Esophagus muscularis mucosa (tissue), 4 donors: ENCODE data around the gene MYCBPAP. TPM values are rescaled to one million over a fixed set of nuclear protein-coding genes. Genes with fewer than 3 reads are reported as not detected.

Experiments used
- DNase-seq: peaks from one replicate; pipeline ENCODE4 v3.0.0-alpha.2; 2017; ENCODE audit errors: extremely low spot score
- H3K27ac ChIP-seq, 4 donors: fragments of 200-600 bp; sonication (generic); replicated peaks in 1 of 4; 1 replicate in 3 of 4; 2 replicates in 1 of 4; pipeline ENCODE4 v1.5.1; 2016 to 2019; ENCODE audit warnings: mild to moderate bottlenecking in 1 of 4
- H3K27me3 ChIP-seq, 4 donors: fragments of 200-600 bp; sonication (generic); one replicate each; pipeline versions ENCODE4 v1.5.1 to v1.6.0; 2016 to 2019
- H3K36me3 ChIP-seq, 4 donors: fragments of 200-600 bp; sonication (generic); one replicate each; pipeline ENCODE4 v1.5.1; 2016 to 2019
- H3K4me1 ChIP-seq, 4 donors: fragments of 200-600 bp; sonication (generic); one replicate each; pipeline ENCODE4 v1.5.1; 2016 to 2019
- H3K4me3 ChIP-seq, 4 donors: fragments of 200-600 bp; sonication (generic); 1 replicate in 2 of 4; 2 replicates in 2 of 4; pipeline ENCODE4 v1.5.1; 2016 to 2019; ENCODE audit warnings: mild to moderate bottlenecking in 4 of 4, moderate library complexity in 1 of 4
- H3K9me3 ChIP-seq, 4 donors: fragments of 200-600 bp; sonication (generic); 1 replicate in 3 of 4; 2 replicates in 1 of 4; pipeline ENCODE4 v1.5.1; 2016 to 2019
- EP300 ChIP-seq: sonication (generic); formaldehyde crosslinking; IDR thresholded peaks from one replicate; pipeline ENCODE4 v1.6.1; 2017; ENCODE audit warnings: antibody characterized with exemption
- POLR2A ChIP-seq: fragments of 450-650 bp; IDR thresholded peaks from one replicate; pipeline ENCODE4 v1.6.1; 2017; ENCODE audit warnings: antibody characterized with exemption, moderate library complexity, mild to moderate bottlenecking, low read depth
- POLR2AphosphoS5 ChIP-seq, 2 donors: sonication (generic); formaldehyde crosslinking; IDR thresholded peaks; one replicate each; pipeline ENCODE4 v1.6.1; 2017; ENCODE audit warnings: antibody characterized with exemption in 2 of 2
- WGBS: methylation state at CpG from one replicate; pipeline ENCODE4 v1.1.5; 2018; 5-methylcytosine and 5-hydroxymethylcytosine counted together
- intact Hi-C: fragments of 100-400 bp; cut with DNase I; formaldehyde crosslinking; loops from one replicate; pipeline ENCODE4 v1.15.1; 2023
- total RNA-seq, 4 donors: library from RNA; depleted of rRNA; stranded (reverse); fragments of >200 nt; gene quantifications; one replicate each; pipeline versions ENCODE4 v1.1.0 to v1.2.1, GENCODE V29; 2016
- TF ChIP-seq, protein P1 (sequence below), 3 experiments: fragments of 200-600 bp in 2 of 3; fragments of 450-650 bp in 1 of 3; sonication (generic) in 2 of 3; IDR thresholded peaks; one replicate each; pipeline ENCODE4 v1.5.1; 2017 to 2019; ENCODE audit warnings: antibody characterized with exemption in 3 of 3, mild to moderate bottlenecking in 2 of 3, moderate library complexity in 1 of 3

The MYCBPAP gene
- total RNA-seq, 4 donors from 2014 or later, result 0.33 to 1.6 (median 1.2) TPM; not detected in 1

DNA sequence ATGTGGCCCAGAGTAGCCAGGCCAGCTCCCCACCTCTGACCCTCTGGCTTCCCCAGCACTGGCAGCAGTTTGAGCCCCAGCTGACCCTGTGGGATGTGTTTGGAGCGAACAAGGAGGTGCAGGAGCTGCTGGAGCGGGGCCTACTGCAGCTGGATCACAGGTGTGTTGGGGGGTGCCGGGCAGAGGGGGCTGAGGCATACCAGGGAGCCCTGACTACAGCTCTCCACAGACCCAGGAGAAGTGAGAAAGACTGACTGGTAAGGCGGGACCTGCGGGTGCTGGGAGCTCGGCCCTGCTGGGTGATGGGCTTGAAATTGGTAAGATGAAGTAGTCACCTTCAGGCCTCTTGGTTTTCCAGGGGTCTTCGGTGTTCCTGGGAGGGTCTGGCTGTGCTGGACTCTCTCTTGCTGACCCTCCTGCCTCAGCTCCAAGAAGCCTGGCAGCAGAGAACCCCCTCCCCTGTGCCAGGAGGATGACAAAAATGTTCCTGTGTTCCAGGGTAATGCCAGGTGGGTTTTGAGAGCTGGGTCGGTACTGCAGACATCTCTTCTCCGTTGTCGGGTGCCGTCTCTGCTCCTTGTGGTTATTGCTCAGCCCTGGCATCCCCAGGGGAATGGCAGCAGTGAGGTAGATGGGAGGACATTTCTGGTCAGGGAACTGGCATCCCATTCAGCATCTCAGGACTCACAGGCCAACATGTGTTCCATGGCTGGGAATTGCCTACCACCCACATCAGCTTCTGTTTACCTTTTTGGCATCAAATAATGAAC is 23.7 kb upstream of the MYCBPAP start:
- 92% methylated on average over 10 of the region's 11 CpGs for WGBS
- no peak for TF ChIP-seq EP300
- TF ChIP-seq, protein P1, sequence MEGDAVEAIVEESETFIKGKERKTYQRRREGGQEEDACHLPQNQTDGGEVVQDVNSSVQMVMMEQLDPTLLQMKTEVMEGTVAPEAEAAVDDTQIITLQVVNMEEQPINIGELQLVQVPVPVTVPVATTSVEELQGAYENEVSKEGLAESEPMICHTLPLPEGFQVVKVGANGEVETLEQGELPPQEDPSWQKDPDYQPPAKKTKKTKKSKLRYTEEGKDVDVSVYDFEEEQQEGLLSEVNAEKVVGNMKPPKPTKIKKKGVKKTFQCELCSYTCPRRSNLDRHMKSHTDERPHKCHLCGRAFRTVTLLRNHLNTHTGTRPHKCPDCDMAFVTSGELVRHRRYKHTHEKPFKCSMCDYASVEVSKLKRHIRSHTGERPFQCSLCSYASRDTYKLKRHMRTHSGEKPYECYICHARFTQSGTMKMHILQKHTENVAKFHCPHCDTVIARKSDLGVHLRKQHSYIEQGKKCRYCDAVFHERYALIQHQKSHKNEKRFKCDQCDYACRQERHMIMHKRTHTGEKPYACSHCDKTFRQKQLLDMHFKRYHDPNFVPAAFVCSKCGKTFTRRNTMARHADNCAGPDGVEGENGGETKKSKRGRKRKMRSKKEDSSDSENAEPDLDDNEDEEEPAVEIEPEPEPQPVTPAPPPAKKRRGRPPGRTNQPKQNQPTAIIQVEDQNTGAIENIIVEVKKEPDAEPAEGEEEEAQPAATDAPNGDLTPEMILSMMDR (IDR thresholded peaks at IDR 0.05), result no peak
- TF ChIP-seq POLR2A, result no peak
- no peak for TF ChIP-seq POLR2AphosphoS5 (IDR thresholded peaks at IDR 0.05)
- peaks cover 12 to 59% (median 47%) of the 10 kb centered on the region in 4 donors for H3K36me3 ChIP-seq
- intact Hi-C loops, result loop anchor here (5.0 to 10.0 kb wide), 3 partner anchors 148 to 360 kb away; partner anchors contain the start of gene ABCC3
- peaks cover 24 to 31% (median 28%) of the 10 kb centered on the region in 4 donors for H3K4me1 ChIP-seq
- DNase-seq, result no peak
- H3K27ac ChIP-seq, result no peak overlapping the region
- no peaks in the 10 kb centered on the region for H3K9me3 ChIP-seq
- H3K4me3 ChIP-seq, result no peak overlapping the region
- no peaks in the 10 kb centered on the region for H3K27me3 ChIP-seq

DNA sequence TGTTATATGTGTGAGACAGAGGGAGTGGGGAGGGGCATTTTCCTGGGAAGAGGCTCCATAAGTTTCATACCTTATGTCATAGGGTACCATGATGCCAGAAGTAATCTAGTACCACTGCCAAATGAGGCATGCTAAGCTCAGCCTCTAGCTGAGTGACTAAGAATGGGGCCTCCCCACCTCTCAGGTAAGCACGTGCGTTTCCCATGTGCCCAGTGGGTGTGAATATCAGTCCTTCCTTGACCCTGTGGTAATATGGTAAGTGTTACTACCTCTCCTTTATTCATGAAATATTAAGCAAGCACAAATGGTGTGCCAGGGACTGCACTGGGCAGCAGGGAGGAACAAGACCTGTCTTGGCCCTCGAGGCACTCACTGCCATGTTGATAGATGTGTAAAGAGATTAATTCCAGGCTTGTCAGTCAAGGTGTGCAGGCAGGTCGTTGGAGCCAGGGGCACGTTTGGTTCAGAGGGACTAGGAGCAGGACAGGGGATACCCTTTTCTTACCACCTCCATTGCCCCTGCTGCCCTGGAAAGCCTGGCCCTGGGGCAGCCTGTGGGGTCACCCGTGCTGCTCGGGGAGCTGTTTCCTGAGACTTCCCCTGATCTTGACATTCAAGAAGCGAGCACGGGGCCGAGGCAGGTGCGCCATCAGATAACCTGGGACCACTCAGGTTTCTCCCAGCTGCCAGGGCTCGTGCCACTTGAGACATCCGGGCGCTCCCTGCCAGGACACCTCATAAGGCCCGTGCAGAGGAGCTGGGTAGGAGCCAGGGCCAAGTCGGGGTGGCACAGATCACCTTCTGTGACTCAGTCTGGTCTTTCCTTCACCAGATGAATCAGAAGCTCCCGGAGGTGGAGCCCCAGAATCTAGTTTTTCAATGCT is 20.8 kb upstream of the MYCBPAP start:
- no peak overlapping the region for H3K27ac ChIP-seq
- WGBS, result 91% methylated on average over 7 of the region's 17 CpGs
- peaks cover 12 to 48% (median 41%) of the 10 kb centered on the region in 4 donors for H3K36me3 ChIP-seq
- H3K4me3 ChIP-seq, result no peak overlapping the region
- H3K27me3 ChIP-seq, result no peaks in the 10 kb centered on the region
- intact Hi-C loops, result loop anchor here (10.0 kb wide), 1 partner anchor 357 kb away; no protein-coding TSS in a partner anchor
- no peaks in the 10 kb centered on the region for H3K9me3 ChIP-seq
- DNase-seq, result no peak
- no peak for TF ChIP-seq POLR2AphosphoS5 (IDR thresholded peaks at IDR 0.05)
- TF ChIP-seq, protein P1 (IDR thresholded peaks at IDR 0.05), result no peak
- TF ChIP-seq POLR2A, result no peak
- TF ChIP-seq EP300, result no peak
- H3K4me1 ChIP-seq, result peaks cover 9 to 11% (median 10%) of the 10 kb centered on the region in 4 donors

- peaks cover 12 to 41% (median 33%) of the 10 kb centered on the region in 4 donors for H3K36me3 ChIP-seq
- no peak overlapping the region for H3K27ac ChIP-seq
- no peak for DNase-seq
- no peaks in the 10 kb centered on the region for H3K27me3 ChIP-seq
- no peak overlapping the region for H3K4me3 ChIP-seq
- intact Hi-C loops, result loop anchor here (10.0 kb wide), 1 partner anchor 356 kb away; no protein-coding TSS in a partner anchor
- TF ChIP-seq POLR2AphosphoS5 (IDR thresholded peaks at IDR 0.05) (no peak), EP300 (no peak), POLR2A (no peak)
- TF ChIP-seq, protein P1 (IDR thresholded peaks at IDR 0.05), result no peak
- no peaks in the 10 kb centered on the region for H3K4me1 ChIP-seq
- no peaks in the 10 kb centered on the region for H3K9me3 ChIP-seq
- 93% methylated on average over 2 of the region's 2 CpGs for WGBS
Observed at GRCh38 chr17:50488880-50489279, 19.4 kb upstream of the MYCBPAP start.

- Histone ChIP-seq H3K9me3 (no peaks in the 10 kb centered on the region), H3K4me3 (no peak overlapping the region), H3K4me1 (no peaks in the 10 kb centered on the region), H3K27me3 (no peaks in the 10 kb centered on the region), H3K27ac (no peak overlapping the region), H3K36me3 (peaks cover 0 to 15% (median 9%) of the 10 kb centered on the region in 4 donors)
- no peak for DNase-seq
- TF ChIP-seq POLR2A, result no peak
- TF ChIP-seq POLR2AphosphoS5 (IDR thresholded peaks at IDR 0.05), result no peak
- TF ChIP-seq, protein P1 (IDR thresholded peaks at IDR 0.05), result no peak
- no peak for TF ChIP-seq EP300
- 69% methylated on average over 1 of the region's 1 CpG for WGBS
- intact Hi-C loops, result no loop called here
Observed at GRCh38 chr17:50491505-50491904, 16.7 kb upstream of the MYCBPAP start.
